ENCODE results near the gene LRMDA.

LRMDA gene

DNA sequence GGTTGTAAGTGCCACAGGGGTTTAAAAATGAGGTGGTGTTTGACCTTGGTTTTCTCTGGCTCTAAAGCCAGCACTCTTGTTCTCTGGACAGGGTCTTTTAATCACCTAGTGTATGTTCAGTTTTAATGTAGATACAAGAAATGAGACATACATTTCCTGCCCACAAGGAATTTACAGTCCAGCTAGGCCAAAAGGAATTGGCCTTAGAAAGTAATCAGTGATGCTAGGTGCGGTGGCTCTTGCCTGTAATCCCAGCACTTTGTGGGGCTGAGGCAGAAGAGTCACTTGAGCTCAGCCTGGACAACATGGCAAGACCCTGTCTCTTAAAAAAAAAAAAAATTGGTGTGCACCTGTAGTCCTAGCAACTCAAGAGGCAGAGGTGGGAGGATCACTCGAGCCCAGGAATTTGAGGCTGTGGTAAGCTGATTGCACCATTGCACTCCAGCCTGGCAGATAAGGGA, 100.2 kb downstream of the LRMDA start:
- no peak overlapping the region for H3K4me3 ChIP-seq (ENCODE audit: low read depth, low read length)

DNA sequence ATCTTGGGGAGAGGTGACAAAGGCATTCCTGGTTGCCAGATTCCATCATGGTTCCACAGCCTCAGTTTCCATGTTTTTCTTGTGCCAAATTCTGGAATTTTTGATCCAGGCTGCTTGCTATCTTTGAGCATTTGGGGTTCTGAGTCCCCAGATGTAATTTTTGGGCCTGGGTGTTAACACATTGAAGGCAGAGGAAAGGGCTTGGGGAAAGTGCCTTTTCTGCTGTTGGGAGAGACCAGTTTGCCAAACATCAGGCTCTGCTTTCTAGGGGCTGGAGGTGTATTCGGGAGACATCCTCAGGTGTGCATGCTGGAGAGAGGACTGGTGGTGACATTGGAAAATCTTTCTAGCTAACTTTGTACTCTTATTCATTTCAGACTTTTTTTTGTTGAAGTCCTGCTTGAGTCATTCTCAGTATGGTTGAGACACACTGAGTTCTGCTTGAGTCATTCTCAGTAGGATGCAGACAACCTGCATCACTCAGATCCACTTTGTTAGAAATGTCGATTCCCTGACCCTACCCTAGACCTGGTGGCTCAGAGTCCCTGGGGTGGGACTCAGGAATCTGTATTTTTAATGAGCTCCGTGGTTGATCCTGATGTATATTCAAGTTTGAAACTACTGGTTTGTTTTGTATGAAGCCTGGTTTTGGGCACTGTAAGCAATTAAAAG, 101.0 kb downstream of the LRMDA start:
- no peak overlapping the region for H3K4me3 ChIP-seq (ENCODE audit: low read depth, low read length)

DNA sequence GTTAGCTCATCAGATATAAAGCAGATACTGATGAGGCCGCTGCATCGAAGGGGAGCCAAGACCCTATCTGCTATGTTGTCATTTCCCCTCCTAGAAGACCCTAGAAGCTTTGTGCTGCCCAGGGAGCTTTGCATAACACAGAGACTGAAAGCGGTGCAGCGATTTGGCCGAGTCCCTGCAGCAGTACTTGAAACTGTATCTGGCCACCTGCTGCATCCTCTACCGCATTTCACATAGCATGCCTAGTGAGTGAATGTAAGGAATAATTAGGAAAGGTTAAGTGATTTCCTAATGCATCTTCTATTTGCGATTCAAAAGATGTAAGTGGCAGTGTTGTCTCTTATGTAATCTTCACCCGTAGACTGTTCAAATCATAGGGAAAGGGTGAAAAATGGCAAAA, 106.7 kb downstream of the LRMDA start:
- no peak overlapping the region for H3K4me3 ChIP-seq (ENCODE audit: low read depth, low read length)

DNA sequence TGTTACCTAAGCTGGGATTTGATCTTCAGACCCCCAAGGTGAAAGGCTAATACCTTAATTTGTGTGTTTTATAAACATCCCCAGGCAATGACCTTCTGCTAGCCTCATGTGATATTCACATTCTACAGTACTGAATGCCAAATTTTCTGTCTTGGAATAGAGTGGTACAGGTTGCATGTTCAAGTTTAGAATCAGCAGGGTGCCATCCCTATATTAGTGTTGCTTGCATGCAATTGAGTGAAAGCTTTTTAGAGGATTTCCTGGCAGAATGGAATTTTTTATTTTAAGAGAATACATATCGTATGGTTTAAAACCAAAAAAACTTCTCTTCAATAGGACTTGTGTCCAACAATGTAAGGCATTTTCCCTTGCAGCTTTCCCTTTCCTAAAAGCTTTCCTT, 107.3 kb downstream of the LRMDA start:
- H3K4me3 ChIP-seq (ENCODE audit: low read depth, low read length) = no peak overlapping the region

- H3K4me3 ChIP-seq (ENCODE audit: low read depth, low read length) = no peak overlapping the region
Measured at GRCh38 chr10:75540357-75540966, 109.0 kb downstream of the LRMDA start.

DNA sequence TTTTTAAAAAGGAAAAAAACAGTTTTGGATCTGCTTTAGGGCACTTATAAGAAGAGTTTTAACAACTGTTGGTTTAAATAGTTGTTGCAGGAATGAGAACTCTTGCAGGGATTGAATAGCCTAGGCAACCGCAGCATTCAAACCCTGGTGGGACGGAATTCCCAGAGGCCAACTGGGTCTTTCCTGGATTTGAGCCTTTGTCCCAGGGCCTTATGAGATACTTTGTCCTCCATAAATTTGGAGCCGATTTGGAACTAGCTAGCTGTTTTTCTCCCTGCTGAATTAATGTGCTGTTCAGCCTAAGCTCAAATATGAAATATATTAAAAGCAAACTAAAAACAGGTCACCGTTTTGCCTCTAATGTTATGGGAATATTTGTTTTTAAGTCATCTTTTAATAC, 109.6 kb downstream of the LRMDA start:
- H3K4me3 ChIP-seq (ENCODE audit: low read depth, low read length) = no peak overlapping the region

DNA sequence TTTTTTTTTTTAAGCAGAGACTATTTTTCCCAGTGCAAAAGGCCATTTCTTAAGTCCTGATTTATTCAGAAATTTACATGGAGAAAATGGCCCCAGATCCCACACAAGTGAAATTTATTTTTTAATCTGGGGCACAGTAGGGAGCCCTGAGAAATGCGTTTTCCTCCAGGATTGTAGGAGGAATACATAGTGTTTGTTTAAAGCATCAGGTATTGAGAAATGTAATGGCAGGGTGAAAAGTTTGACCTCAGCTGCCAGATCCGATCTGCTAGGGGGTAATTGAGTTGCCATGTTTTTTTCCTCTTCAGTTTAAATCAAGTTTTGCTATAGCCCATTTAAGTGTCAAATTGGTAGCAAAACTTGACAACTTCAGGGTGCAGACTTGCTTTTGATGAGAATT, 110.0 kb downstream of the LRMDA start:
- no peak overlapping the region for H3K4me3 ChIP-seq (ENCODE audit: low read depth, low read length)

DNA sequence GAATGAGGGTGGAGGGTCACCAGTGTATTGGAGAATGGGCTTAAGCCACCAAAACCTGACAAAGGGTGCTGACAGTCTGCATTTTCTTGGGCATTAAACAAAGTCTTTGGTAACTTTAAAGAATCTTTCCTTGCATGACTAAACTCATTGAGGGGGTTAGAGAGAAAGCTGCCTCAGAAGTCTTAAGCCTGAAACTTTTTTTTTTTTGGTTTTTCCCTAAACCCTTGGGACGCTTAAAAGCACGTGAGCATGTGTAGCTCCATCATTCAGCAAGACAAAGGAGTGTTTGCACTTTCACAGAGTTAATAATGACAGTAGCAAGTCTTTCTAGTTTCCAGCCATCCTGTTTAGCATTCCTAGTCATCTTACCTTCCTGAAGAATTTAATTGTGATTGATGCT, 110.7 kb downstream of the LRMDA start:
- H3K4me3 ChIP-seq (ENCODE audit: low read depth, low read length) = no peak overlapping the region

DNA sequence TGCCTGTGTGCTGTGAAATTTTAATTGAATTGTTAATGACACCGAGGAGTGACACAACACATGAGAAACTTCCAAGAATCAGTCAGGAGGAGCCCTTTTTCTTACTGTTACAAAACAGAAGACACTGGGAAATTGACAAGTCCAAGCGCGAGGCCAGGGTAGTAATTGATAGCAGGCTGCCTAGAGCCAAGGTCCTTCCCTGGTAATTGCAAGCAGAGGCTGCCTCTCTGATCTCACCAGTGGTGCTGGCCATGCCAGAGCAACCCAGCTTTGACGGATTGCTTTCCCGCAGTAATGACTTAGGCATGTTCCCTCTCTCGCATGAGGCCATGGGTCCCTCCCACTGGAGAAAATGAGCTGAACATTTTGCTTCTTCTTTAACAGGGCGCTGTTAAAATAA, 111.5 kb downstream of the LRMDA start:
- H3K4me3 ChIP-seq (ENCODE audit: low read depth, low read length) = no peak overlapping the region

DNA sequence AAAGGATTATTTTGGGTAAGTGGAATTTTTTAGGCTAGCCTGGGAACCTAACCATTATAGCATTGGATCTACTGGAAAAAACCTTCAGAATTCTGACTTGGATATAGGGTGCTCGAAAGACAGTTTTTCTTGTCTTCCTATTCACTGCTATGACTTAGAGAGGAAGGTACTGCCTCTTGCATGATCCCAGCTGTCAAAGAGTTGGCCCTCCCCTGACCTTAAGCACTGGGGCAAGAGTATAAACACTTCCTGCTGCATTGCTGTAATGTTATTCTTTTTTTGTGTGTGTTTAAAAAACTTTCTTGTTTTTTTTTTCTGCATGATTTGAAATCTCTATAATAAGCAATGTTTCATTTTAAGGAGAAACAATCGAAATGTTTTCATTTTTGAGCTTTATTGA, 113.0 kb downstream of the LRMDA start:
- no peak overlapping the region for H3K4me3 ChIP-seq (ENCODE audit: low read depth, low read length)

- no peak overlapping the region for H3K4me3 ChIP-seq (ENCODE audit: low read depth, low read length)
Measured at GRCh38 chr10:75544993-75545706, 113.7 kb downstream of the LRMDA start.

DNA sequence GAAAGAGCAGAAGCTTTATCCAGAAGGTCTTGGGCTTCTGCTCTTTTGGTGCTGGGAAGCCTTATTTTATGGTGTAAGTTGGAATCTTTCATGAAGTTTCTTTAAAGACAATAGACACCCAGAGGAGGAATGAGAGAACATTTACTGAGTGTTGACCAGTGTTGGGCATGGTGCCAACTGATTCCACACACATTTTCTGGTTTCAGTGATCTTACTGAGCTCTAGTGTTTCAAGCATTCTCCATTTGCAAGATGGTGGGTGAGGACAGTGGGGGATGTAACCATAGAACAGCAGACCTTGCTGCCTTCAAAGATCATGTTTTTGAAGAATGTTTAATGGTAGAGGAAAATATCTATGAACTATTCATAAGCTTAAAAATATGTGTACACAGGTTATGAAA, 114.6 kb downstream of the LRMDA start:
- no peak overlapping the region for H3K4me3 ChIP-seq (ENCODE audit: low read depth, low read length)

DNA sequence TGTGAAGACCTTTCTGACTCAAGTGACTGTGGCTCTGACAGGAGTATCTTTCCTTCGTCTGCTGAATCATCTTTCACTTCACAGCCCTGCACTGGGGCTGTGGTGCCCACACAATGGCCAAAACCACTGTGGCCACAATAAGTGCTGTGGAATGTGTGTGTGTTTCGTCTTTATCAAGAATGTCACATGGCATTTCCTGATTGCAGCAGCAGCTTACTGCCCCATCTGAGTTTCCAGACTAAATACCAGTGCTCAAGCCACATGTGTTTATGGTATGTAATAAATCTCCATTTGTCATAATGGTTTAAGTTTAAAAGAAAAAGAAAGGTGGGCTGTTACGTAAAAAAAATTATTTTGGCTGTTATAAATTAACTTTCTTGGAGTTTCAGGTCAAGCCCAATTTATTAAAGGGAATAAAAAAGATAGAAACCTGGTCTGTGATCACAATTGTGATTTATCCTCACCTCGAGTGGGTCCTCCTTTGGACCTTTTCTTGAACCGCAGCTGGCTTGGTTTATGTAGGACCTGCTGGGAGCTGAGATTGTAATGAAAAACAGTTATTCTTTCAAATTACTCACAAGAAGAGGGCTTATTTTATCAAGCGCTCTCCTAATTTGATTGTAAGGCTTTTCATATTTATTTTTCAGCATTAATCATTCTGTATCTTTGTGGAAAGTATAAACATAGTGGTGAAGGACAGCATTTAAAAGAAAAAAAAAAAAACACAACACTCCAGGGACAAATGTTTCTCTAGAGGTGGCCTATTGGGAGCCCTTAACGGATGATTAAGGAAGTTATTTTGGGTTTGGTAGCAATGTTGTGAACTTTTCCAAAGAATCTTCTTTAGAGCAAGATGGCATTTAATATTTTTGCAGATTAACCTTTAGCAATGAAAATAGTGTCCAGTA, 116.2 kb downstream of the LRMDA start:
- no peak overlapping the region for H3K4me3 ChIP-seq (ENCODE audit: low read depth, low read length)

- H3K4me3 ChIP-seq (ENCODE audit: low read depth, low read length) = no peak overlapping the region
Measured at GRCh38 chr10:75548356-75548755, 116.9 kb downstream of the LRMDA start.

GRCh38 chr10:75550191-75550590, 118.8 kb downstream of the LRMDA start:
- no peak overlapping the region for H3K4me3 ChIP-seq (ENCODE audit: low read depth, low read length)

DNA sequence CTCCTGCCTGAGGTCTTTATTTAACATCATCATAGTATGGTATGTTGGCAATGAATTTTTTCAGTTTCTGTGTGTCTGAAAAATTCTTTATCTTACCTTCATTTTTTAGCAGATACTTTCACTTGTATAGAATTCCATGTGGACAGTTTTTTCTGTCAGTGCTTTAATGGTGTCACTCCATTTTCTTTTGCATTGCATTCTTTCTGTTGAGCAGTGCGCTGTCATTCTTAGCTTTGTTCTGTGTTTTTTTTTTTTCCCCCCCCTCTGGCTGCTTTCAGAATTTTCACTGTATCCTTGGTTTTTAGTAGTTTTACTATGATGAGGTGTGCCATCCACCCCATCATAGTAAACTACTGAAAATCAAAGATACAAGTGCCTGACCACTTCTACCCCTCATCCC, 120.7 kb downstream of the LRMDA start:
- H3K4me3 ChIP-seq (ENCODE audit: low read depth, low read length) = no peak overlapping the region

- no peak overlapping the region for H3K4me3 ChIP-seq (ENCODE audit: low read depth, low read length)
Measured at GRCh38 chr10:75553550-75553949, 122.1 kb downstream of the LRMDA start.

- H3K4me3 ChIP-seq (ENCODE audit: low read depth, low read length) = no peak overlapping the region
Measured at GRCh38 chr10:75555323-75555722, 123.9 kb downstream of the LRMDA start.

GRCh38 chr10:75556320-75556719, 124.9 kb downstream of the LRMDA start:
- no peak overlapping the region for H3K4me3 ChIP-seq (ENCODE audit: low read depth, low read length)

- H3K4me3 ChIP-seq (ENCODE audit: low read depth, low read length) = no peak overlapping the region
Measured at GRCh38 chr10:75565286-75566251, 134.1 kb downstream of the LRMDA start.
